GM19328 (cell line): ENCODE measurements around the gene BCAR1.
"Not testable (repeated sequence)": the region's sequence is repeated elsewhere in the genome, so short reads cannot be mapped to it uniquely, and the experiment has no call there.

Source experiments
- ATAC-seq: cut with Tn5 transposase; IDR thresholded peaks from one replicate; pipeline ENCODE4 v1.9.1; 2021; ENCODE audit warnings: mild to moderate bottlenecking, moderate library complexity; ENCODE audit not compliant: unreplicated experiment

BCAR1 gene

DNA sequence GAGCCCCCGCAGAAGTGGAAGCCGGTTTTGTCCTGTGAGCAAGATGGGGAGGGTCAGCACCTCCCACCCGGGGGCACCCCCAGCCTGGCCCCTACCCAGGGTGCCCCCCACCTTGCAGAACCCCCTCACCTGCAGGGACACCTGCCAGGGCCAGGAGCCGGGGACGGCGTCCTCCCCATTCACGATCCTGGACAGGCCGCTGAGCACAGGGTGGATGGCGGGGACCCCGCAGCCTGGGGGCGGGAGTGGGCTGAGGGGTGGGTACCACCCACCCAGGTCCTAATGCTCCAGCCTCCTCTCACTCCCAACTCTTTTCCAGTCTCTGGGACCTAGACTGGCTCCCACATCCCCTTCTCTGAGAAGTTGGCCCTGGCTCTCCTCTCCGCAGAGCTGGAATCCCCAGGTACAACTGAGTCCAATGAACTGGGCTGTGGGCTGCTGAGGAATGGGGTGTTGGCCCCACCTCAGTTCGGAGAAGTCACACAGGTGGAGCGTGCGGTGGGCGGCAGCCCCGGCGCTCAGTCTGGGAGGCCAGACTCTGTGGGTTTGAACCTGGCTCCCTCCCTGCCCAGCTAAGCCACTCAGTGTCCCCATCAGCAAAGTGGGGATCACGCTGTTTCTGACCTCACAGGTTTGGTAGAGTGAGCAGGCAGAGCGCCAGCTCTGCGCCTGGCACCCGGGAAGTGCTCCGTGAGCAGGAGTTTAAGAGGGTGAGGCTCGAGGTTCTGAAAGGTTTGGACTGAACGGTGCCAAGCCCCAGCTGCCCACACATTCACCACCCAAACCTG is 45.3 kb downstream of the BCAR1 start:
- not testable (repeated sequence) for ATAC-seq

DNA sequence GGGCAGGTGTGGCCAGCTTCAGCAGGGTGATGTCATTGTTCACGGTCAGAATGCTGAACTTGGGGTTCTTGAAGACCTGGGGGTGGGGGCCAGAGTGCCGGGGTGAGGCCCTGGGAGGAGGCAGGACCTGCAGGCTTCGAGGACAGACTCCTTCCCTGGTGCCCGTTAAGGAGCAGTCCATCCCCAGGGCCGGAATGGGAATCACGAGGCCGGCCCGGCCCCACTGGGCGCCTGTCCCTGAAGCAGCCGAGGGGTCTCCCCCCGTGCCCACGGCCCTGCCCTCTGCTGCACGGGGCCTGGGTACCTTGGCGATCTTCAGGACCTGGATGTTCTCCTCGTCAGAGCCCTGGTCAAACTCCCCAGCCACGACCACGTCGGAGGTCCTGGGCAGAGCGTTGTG is 46.0 kb downstream of the BCAR1 start:
- not testable (repeated sequence) for ATAC-seq

DNA sequence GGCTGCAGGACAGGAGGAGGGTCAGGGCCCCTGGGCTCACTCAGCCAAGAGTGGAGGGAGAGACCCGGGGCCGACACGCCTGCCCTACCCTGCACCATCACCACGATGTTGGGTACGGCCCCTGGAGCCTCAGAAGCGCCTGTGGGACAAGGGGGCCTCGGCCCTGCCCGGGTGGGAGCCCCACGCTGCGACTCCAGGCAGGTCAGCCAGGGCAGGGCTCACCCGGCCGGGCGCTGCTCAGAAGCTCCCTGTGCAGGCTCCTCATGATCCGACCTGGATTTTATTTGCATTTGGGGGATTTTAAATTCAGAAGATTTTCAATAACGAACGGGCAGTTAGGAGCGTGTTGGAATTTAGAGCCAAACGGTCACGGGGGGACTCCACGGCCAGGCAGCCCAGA is 46.5 kb downstream of the BCAR1 start:
- not testable (repeated sequence) for ATAC-seq

DNA sequence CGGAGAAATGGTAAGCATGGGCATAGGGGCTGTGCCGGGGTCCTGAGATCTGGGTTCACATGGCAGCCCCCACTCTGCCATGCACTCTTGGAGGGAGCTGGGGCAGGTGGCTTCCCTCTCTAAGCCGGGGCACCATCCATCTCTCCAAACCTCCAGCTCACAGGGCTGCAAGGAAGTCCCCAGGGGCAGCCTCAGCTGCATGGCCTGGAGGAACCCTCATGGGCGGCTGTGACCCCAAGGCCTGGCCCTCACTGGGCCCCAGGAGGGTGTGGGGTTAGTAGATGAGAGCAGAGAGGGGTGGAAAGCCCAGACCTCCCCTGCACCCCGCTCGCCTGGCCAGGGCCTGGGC is 47.0 kb downstream of the BCAR1 start:
- ATAC-seq = no peak

- ATAC-seq = no peak
Observed at GRCh38 chr16:75203667-75204409, 47.6 kb downstream of the BCAR1 start.

- ATAC-seq = no peak
Observed at GRCh38 chr16:75203096-75203495, 48.3 kb downstream of the BCAR1 start.

DNA sequence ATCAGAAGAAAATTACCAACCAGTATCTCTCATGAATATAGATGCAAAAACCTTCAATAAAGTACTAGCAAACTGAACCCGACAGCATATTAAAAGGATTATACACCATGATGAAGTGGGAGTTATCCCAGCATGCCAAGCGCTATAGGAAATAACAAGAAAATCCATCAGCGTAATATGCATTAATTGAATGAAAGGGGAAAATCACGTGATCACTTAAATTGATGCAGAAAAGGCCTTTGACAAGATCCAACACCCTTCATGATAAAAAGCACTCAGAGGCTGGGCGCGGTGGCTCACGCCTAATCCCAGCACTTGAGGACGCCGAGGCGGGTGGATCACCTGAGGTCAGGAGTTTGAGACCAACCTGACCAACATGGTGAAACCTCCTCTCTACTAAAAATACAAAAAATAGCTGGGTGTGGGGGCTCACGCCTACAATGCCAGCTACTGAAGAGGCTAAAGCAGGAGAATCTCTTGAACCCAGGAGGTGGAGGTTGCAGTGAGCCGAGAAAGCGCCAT is 49.3 kb downstream of the BCAR1 start:
- ATAC-seq = no peak

DNA sequence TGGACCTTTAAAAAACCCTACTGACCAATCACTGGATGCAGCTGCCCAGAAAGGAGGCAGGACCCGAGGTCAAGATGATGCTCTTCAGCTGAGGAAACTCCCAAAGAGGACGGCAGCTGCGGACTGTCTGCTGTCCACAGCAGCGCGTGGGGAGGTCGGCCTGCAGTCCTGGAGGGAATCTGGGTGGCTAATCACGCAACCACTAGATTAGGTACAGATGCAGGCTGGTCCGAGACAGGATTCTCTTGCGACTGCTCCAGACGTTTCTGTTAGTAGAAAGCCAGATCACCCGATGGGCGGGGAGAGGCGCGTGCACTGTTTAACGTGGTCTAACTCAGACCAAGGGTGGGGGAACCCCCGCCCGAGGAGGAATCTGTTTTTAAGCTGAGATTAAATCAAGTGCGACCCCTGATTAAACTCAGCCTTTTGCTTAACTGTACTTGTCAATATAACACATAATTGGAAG is 53.3 kb downstream of the BCAR1 start:
- ATAC-seq = no peak

DNA sequence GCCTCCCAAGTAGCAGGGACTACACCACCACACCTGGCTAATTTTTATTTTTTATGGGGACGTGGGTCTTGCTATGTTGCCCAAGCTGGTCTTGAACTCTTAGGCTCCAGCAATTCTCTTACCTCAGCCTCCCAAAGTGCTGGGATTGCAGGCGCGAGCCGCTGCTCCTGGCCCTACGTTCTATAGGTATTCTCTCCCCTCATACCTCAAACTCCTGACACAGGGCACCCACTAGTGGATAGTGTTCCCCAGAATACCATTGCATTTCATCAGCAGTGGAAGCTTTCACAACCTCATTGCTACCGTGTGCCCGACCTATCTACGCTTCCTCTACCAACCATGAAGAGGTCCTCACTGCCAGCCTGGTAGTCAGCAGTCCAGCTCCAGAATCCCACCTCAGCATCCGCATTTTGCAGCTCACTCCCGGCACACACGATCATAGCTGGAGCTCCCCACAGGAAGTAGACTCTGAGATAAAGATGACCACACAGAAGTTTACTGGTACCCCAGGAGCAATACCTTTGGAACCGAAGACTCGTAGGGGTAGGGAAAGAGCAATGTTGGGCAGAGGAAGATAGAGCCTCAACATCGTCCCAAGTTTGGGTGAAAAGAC is 53.8 kb downstream of the BCAR1 start:
- ATAC-seq = no peak

GRCh38 chr16:75196836-75197235 is 54.6 kb downstream of the BCAR1 start:
- no peak for ATAC-seq

- no peak for ATAC-seq
Observed at GRCh38 chr16:75195811-75196790, 55.3 kb downstream of the BCAR1 start.

DNA sequence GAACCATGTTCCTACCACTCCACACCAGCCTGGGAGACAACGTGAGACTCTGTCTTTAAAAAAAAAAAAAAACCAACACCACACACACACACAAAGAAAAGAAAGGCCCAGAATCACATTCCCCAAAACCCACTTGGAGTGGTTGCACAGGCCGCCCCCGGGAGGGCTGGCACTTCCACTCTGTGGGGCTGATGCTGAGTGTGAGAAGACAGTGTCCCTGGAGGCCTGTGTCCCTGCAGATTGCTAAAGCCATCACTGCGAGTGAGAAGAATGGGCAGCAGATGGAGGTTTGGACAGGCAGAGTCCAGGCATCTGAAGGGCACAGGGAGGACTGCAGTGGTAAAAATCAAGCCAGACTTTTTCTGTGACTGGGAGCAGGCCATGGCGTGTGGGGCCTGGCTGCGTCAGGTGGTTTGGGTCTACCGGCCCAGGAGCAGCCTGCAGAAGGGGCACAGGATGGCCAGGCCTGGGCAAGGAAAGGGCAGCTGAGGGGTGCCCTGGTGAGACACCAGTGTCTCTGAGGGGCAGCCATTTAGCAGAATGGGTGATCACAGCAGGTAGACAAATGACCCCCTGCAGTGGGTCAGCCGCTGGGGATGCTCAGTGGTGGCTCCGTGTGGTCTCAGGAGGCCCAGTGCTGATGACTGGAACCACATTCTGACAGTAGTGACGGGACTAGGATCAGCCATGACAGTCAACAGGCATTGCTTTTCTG is 57.5 kb downstream of the BCAR1 start:
- ATAC-seq = no peak

- ATAC-seq = no peak
Observed at GRCh38 chr16:75193265-75193650, 58.2 kb downstream of the BCAR1 start.

GRCh38 chr16:75192606-75193264 is 58.7 kb downstream of the BCAR1 start:
- ATAC-seq = no peak

- ATAC-seq = no peak
Observed at GRCh38 chr16:75189638-75190245, 61.7 kb downstream of the BCAR1 start.

- ATAC-seq = no peak
Observed at GRCh38 chr16:75188832-75189477, 62.5 kb downstream of the BCAR1 start.

- ATAC-seq = no peak
Observed at GRCh38 chr16:75181630-75182029, 69.8 kb downstream of the BCAR1 start.

- ATAC-seq = no peak
Observed at GRCh38 chr16:75179208-75179607, 72.2 kb downstream of the BCAR1 start.
